Renal pelvis (tissue), 4 donors: ENCODE results near the gene ELN. TPM values are rescaled to one million over a fixed set of nuclear protein-coding genes. Genes with fewer than 3 reads are reported as not detected.

Source experiments
- DNase-seq: peaks from one replicate; pipeline ENCODE4 v3.0.0-alpha.2; 2013
- polyA plus RNA-seq, 3 donors: library from polyadenylated mRNA; unstranded; fragments of 120-200 nt; gene quantifications; one replicate each; pipeline ENCODE4 v1.2.1, GENCODE V29; 2013; ENCODE audit not compliant: insufficient read length in 3 of 3

Gene ELN
- polyA plus RNA-seq, 3 donors: 63.4 to 109 (median 66.8) TPM

DNA sequence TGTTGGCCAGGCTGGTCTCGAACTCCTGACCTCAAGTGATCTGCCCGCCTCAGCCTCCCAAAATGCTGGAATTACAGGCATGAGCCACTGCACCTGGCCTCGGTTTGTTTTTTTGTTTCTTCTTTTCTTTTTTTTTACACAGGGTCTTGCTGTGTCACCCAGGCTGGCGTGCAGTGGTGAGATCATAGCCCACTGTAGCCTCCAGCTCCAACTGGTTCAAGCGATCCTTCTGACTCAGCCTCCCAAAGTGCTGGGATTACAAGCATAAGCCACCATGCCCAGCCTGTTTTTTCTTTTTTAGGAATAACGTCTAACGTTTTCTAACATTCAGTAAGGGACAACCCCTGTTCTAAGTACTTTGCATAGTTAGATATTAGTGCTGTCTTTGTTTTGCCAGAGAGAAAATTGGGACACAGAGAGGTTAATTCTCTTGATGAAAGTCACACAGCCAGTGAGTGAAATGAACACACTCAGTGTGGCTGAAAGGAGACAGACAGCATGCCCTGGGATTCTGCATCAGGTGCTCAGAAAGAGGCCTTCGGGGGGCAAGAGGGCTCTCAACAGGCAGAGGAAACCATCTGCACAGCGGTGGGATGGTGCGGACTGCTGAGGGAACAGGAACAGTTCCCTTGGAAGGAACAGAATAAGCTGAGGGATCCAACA is 59.9 kb downstream of the ELN start:
- DNase-seq: no peak

DNA sequence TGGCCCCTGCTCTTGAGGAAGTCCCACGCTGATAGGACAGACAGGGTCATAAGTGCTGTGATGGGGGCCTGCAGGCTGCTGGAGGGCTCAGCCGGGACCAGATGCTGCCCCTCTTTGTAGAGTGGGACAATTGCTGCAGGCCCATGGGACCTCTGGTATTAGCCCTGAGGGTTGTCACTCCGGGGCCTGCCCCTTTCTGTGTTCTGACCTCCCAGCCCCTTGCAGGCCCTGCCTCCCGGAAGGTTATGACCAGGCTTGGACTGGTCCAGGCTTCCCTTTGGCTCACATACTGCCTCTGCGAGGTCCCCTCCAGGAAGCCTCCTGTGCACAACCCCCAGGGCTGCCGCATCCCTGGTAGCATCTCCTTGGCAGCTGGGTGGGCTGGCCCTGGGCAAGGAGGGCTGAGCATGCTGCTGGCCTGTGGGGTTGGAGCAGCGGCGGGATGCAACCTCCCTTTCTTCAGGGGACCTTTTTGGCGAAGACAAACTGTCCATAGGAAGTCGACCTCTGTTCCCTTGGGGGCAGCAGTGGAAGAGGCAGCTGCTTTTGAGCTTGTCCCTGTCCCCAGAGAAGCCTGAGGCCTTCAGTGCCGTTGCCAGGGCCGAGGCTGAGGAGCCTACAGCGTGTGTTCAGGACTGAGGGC is 64.5 kb downstream of the ELN start:
- no peak for DNase-seq

DNA sequence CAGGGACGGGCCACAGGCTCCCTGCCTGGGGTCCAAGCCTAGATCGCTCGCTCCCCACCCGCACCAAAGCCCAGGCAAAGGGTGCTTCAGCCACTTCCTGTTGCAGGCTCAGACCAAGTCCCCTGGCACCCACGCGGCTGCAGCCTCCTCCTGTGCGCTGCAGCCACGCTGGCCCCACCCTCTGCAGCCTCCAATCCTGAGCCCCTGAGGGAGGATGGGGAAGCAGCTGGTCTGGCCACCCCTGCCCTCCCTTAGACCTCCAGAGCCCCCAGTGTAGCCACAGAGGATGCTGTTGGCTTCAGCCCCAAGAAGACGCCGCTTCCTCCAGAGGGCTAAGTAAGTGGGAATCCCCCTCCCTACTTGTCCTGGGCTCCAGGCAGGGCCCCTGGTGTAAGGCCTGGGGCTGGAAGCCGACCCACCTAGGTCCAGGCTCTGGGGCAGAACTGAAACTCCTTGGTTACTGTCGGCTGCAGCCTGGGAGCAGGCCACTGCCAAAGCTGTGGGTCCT is 65.0 kb downstream of the ELN start:
- DNase-seq: no peak

DNA sequence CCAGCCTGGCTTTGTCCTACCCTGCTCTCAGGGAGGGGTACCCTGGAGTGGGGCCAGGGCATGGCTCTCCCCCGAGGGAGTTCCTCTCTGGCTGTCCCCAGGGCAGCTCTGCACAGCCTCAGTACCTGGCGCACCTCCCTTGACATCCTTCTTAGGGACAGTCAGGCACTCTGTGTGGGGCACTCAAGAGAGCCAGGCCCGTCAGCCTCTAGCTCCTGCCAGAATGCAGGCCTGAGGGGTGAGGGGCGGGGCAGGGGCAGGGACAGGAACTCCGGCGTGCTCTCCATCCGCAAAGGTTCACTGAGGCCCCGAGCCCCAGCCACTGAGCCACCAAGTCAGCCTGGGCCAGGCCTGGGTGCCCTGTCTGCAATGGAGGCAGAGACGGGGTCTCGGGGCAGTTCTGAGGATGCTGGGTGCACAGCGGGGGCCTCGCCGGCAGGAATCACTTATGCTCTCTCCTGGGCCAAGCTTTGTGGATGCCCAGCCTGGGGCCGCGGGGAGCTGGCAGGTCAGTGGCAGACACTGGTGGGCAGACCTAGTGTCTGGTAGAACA is 65.8 kb downstream of the ELN start:
- no peak for DNase-seq

GRCh38 chr7:74094224-74095101 is 66.5 kb downstream of the ELN start:
- peak; percentile 65 for DNase-seq

GRCh38 chr7:74095135-74095534 is 67.2 kb downstream of the ELN start:
- no peak for DNase-seq

GRCh38 chr7:74097937-74098614 is 70.1 kb downstream of the ELN start:
- no peak for DNase-seq

DNA sequence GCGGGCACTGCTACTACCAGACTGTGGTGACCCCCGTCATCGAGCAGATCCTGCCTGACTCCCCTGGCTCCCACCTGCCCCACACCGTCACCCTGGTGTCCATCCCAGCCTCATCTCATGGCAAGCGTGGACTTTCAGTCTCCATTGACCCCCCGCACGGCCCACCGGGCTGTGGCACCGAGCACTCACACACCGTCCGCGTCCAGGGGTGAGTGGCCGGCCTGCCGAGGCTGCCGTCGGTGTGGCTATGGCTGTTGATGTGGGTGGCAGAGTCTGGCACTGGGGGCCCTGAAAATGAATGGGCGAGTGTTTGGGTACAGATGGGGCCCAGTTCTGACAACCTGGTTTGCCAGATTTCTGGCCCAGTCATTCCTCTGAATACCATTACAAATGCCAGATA is 71.1 kb downstream of the ELN start:
- no peak for DNase-seq

- peak; percentile 40 for DNase-seq
These were observed 73.2 kb downstream of the ELN start for GRCh38 chr7:74101061-74101681.

DNA sequence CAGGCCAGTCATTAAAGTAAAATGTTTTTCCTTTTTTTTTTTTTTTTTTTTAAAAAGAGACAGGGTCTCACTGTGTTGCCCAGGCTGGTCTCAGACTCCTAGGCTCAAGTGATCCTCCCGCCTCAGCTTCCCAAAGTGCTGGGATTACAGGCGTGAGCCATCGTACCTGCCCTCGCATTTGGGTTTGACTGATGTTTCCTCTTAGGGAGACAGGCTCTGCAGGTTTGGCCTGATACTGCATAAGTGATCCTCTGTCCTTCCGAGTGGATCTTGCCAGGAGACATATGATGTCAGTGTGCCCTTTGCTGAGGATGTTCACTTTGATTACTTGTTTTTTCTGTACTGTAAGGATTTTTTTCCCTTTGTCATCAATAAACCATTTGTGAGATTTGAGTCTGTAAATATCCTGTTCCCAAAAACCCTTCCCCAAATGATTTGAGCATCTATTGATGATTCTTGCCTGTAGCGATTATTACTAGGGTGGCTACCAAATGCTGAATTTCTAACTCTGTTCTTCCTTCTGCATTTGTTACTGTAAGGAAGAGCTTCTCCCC is 75.3 kb downstream of the ELN start:
- DNase-seq: no peak

DNA sequence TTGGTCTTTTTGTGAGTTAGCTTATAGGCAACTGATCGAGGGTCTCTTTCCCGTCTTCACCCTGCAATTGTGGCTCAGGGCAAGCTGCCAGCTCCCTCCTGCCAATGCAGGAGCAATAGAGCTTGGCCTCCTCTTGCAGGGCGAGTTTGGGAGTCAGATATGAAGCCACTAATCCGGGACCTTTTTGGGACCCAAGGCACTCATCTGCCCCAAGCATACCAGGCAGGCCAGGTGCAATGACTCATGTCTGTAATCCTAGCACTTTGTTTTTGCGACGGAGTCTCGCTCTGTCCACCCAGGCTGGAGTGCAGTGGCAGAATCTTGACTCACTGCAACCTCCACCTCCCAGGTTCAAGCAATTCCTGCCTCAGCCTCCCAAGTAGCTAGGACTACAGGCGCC is 76.7 kb downstream of the ELN start:
- DNase-seq: peak; percentile 63

- DNase-seq: no peak
These were observed 78.0 kb downstream of the ELN start for GRCh38 chr7:74105992-74106391.

GRCh38 chr7:74106846-74107245 is 78.9 kb downstream of the ELN start:
- DNase-seq: no peak

GRCh38 chr7:74115326-74115725 is 87.4 kb downstream of the ELN start:
- no peak for DNase-seq

DNA sequence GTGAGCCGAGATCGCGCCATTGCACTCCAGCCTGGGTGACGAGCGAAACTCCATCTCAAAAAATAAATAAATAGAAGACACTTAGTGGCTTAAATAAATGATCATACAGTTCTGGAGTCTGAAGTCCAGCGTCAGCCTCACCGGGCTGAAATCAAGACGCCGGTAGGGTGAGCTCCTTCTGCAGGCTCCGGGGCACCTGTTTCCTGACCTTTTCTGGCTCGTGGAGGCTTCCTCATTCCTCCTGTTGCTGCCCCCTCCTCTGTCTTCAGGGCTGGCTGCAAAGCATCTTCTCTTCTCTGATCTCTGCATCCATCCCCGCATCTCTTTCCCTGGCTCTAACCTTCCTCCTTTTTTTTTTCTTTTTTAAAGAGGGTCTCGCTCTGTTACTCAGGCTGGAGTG is 88.4 kb downstream of the ELN start:
- no peak for DNase-seq

Other genes with a start within 250 kb of the ELN start
- 10 to 100 TPM; 76.8 to 91.5 (median 90.7) TPM for gene CLDN4, start 197.2 kb upstream of the ELN start, polyA plus RNA-seq
- 10 to 100 TPM in 2 of 3 donors, 1 to 10 TPM in 1; 8.8 to 13.6 (median 13.0) TPM for gene METTL27, start 185.7 kb upstream of the ELN start, polyA plus RNA-seq
- not detected for gene TMEM270, start 167.0 kb upstream of the ELN start, polyA plus RNA-seq
- 10 to 100 TPM; 21.3 to 27.6 (median 26.8) TPM for gene LIMK1, start 55.6 kb downstream of the ELN start, polyA plus RNA-seq
- 100 to 1,000 TPM; 286 to 298 (median 287) TPM for gene EIF4H, start 146.2 kb downstream of the ELN start, polyA plus RNA-seq
- gene LAT2, start 181.8 kb downstream of the ELN start, polyA plus RNA-seq: 1 to 10 TPM; 3.7 to 4.1 (median 3.7) TPM
- gene RFC2, start 226.2 kb downstream of the ELN start, polyA plus RNA-seq: 10 to 100 TPM; 34.8 to 37.8 (median 36.6) TPM